Activated CD4-positive, alpha-beta T cell treated with anti-CD3 and anti-CD28 coated beads, Interleukin-2, amount 10 ng/mL, durations not matched to agents 24 days and 14 days (primary cell): Measurements from ENCODE around the gene AHDC1. TPM values are rescaled to one million over a fixed set of nuclear protein-coding genes. Genes with fewer than 3 reads are reported as not detected.
A peak's percentile ranks its signal among the peaks of the same experiment; 100 is the strongest.

Experiments
- DNase-seq: peaks from one replicate; pipeline ENCODE4 v3.0.0; 2022
- H3K27ac Mint-ChIP-seq: one replicate; pipeline ENCODE4 v1.8.0; 2022; ENCODE audit warnings: mild to moderate bottlenecking, mixed read lengths
- H3K27me3 Mint-ChIP-seq: one replicate; pipeline ENCODE4 v1.8.0; 2022; ENCODE audit warnings: mixed read lengths
- H3K36me3 Mint-ChIP-seq: one replicate; pipeline ENCODE4 v1.8.0; 2022; ENCODE audit warnings: low read depth, mild to moderate bottlenecking, mixed read lengths
- H3K4me1 Mint-ChIP-seq: one replicate; pipeline ENCODE4 v1.8.0; 2021; ENCODE audit warnings: mixed read lengths
- H3K4me3 Mint-ChIP-seq: one replicate; pipeline ENCODE4 v1.8.0; 2022; ENCODE audit warnings: mild to moderate bottlenecking, moderate library complexity, mixed read lengths
- H3K9me3 Mint-ChIP-seq: one replicate; pipeline ENCODE4 v1.8.0; 2021; ENCODE audit warnings: mixed read lengths
- intact Hi-C: fragments of 100-400 bp; cut with micrococcal nuclease; formaldehyde crosslinking; loops from one replicate; pipeline ENCODE4 v1.15.1; 2023
- total RNA-seq: library from RNA; stranded (reverse); gene quantifications from 2 replicates; pipeline ENCODE4 v1.2.3, GENCODE V29; 2022

Gene AHDC1
- total RNA-seq, 1 donor from 2014 or later: 33.9 TPM

- Mint-ChIP-seq H3K9me3 (no peaks in the 10 kb centered on the region), H3K4me3 (no peak overlapping the region), H3K27ac (no peak overlapping the region), H3K27me3 (peaks cover 13% of the 10 kb centered on the region), H3K36me3 (peaks cover 15% of the 10 kb centered on the region), H3K4me1 (peaks cover 12% of the 10 kb centered on the region)
- no peak for DNase-seq
- intact Hi-C loops: no loop called here
Observed at GRCh38 chr1:27577504-27578188, 26.3 kb downstream of the AHDC1 start.

- no peaks in the 10 kb centered on the region for H3K9me3 Mint-ChIP-seq
- intact Hi-C loops: no loop called here
- peaks cover 9% of the 10 kb centered on the region for H3K4me1 Mint-ChIP-seq
- peaks cover 12% of the 10 kb centered on the region for H3K36me3 Mint-ChIP-seq
- H3K4me3 Mint-ChIP-seq: no peak overlapping the region
- H3K27ac Mint-ChIP-seq: no peak overlapping the region
- H3K27me3 Mint-ChIP-seq: peaks cover 13% of the 10 kb centered on the region
- DNase-seq: no peak
Observed at GRCh38 chr1:27576806-27577227, 27.1 kb downstream of the AHDC1 start.

DNA sequence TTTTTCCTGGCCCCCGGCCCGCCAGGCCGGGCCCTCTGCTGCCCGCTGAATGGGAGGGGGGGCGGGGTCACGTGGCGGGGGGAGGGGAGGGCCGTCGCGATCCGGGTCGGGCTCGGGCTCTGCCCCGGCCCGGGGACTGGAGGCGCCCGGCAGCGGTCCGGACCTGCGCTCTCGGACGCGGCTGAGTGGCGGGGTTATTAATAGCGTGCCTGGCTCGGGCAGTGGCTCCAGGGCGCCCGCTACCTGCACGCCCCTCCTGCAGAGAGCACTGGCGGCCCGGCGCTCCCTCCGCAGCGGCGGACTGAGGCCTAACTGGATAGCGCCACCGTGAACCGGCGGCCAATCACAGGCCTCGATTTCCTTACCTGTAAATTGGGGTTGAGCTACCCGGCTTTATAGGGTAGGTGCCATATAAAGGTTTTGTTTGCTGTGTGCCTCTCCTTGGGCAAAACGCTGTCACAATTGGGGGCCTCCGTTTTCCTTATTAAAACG is 28.1 kb downstream of the AHDC1 start:
- Mint-ChIP-seq H3K4me1 (peaks cover 10% of the 10 kb centered on the region), H3K4me3 (no peak overlapping the region), H3K27ac (no peak overlapping the region), H3K36me3 (peaks cover 7% of the 10 kb centered on the region), H3K27me3 (peaks cover 13% of the 10 kb centered on the region), H3K9me3 (no peaks in the 10 kb centered on the region)
- intact Hi-C loops: no loop called here
- DNase-seq: no peak

DNA sequence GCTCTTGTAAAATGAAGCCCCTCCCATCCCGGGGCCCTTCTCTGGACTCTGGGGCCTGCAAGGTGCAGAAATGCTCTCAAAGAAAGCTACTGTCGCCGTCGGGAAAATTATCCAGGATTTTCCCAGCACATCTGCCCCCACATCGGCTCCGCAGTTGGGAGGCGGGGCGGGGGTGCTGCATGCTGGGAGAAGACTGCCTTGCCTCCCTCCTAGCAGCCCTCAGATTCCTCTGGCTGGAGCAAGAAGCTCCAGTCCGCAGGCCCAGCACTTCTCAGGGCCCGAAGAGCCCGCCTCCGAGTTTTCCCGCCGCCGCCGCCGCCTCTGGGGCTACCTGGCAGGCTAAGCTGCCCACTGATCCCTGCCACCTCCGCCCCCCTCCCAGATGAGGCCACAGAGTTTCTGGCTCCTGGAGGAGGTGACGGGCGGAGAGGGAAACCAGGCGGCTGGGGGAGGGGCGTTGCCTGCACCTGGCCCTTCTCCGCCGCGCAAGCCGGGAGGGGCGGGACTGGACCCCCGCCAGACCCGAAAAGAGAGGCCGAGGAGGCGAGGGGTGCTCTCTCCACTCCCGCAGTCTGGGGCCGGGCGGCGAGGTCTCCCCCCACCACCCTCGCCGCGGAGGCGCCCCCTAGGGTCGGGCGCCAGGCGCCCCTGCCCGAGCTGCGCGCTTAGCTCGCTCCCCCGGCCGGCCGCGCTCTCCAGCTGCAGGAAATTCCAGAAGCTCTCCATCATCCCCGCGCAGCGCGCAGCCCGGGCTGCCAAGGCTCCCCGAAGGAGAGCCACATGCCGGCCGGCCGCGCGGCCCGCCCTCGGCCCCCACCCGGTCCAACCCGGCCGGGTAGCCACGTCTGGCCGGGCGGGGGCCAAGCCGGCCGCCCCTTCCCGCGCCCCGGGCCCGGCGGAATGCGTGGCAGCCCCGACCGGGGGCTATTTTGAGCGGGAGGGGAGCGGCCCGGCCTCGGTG is 28.8 kb downstream of the AHDC1 start:
- H3K27ac Mint-ChIP-seq: no peak overlapping the region
- DNase-seq: no peak
- no peak overlapping the region for H3K4me3 Mint-ChIP-seq
- no peaks in the 10 kb centered on the region for H3K9me3 Mint-ChIP-seq
- peaks cover 13% of the 10 kb centered on the region for H3K27me3 Mint-ChIP-seq
- intact Hi-C loops: no loop called here
- H3K36me3 Mint-ChIP-seq: peaks cover 7% of the 10 kb centered on the region
- peaks cover 10% of the 10 kb centered on the region for H3K4me1 Mint-ChIP-seq

- no peak overlapping the region for H3K27ac Mint-ChIP-seq
- no peaks in the 10 kb centered on the region for H3K9me3 Mint-ChIP-seq
- DNase-seq: no peak
- intact Hi-C loops: no loop called here
- H3K4me1 Mint-ChIP-seq: peaks cover 15% of the 10 kb centered on the region
- H3K27me3 Mint-ChIP-seq: peaks cover 13% of the 10 kb centered on the region
- no peak overlapping the region for H3K4me3 Mint-ChIP-seq
- H3K36me3 Mint-ChIP-seq: peaks cover 7% of the 10 kb centered on the region
Observed at GRCh38 chr1:27574001-27574781, 29.8 kb downstream of the AHDC1 start.

- intact Hi-C loops: no loop called here
- peaks cover 7% of the 10 kb centered on the region for H3K36me3 Mint-ChIP-seq
- H3K27me3 Mint-ChIP-seq: peaks cover 13% of the 10 kb centered on the region
- no peaks in the 10 kb centered on the region for H3K9me3 Mint-ChIP-seq
- no peak for DNase-seq
- peaks cover 23% of the 10 kb centered on the region for H3K4me1 Mint-ChIP-seq
- H3K27ac Mint-ChIP-seq: no peak overlapping the region
- no peak overlapping the region for H3K4me3 Mint-ChIP-seq
Observed at GRCh38 chr1:27572679-27573426, 31.1 kb downstream of the AHDC1 start.

- DNase-seq: no peak
- intact Hi-C loops: no loop called here
- H3K4me3 Mint-ChIP-seq: no peak overlapping the region
- no peaks in the 10 kb centered on the region for H3K9me3 Mint-ChIP-seq
- peaks cover 23% of the 10 kb centered on the region for H3K4me1 Mint-ChIP-seq
- H3K27me3 Mint-ChIP-seq: peaks cover 12% of the 10 kb centered on the region
- H3K27ac Mint-ChIP-seq: no peak overlapping the region
- H3K36me3 Mint-ChIP-seq: peaks cover 7% of the 10 kb centered on the region
Observed at GRCh38 chr1:27572019-27572678, 31.8 kb downstream of the AHDC1 start.

- intact Hi-C loops: no loop called here
- no peaks in the 10 kb centered on the region for H3K9me3 Mint-ChIP-seq
- H3K4me3 Mint-ChIP-seq: no peak overlapping the region
- H3K36me3 Mint-ChIP-seq: peaks cover 7% of the 10 kb centered on the region
- H3K27ac Mint-ChIP-seq: no peak overlapping the region
- peaks cover 6% of the 10 kb centered on the region for H3K27me3 Mint-ChIP-seq
- peaks cover 23% of the 10 kb centered on the region for H3K4me1 Mint-ChIP-seq
- no peak for DNase-seq
Observed at GRCh38 chr1:27571439-27572018, 32.4 kb downstream of the AHDC1 start.

DNA sequence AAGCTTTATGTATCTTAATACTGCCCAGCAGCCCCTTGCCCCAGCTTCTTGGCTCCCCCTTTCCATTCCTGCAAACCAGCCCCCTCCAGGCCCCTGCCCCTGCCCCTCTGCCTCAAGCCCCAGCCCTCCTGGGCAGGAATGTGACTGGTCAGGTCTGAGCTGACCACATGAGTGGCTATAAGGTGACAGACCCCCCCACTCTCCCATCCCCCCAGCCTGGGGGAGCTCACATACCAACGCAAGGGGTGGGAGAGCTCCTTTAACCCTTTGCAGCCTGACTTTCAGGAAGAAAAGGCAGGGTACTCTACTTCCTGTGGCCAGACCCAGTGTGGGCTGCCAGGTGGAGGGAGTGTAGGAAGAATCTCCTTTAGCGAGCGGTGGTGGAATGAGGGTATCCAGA is 33.2 kb downstream of the AHDC1 start:
- Mint-ChIP-seq H3K36me3 (peaks cover 11% of the 10 kb centered on the region), H3K4me3 (no peak overlapping the region), H3K9me3 (no peaks in the 10 kb centered on the region), H3K27me3 (peaks cover 3% of the 10 kb centered on the region), H3K27ac (no peak overlapping the region), H3K4me1 (peaks cover 28% of the 10 kb centered on the region)
- intact Hi-C loops: no loop called here
- DNase-seq: no peak

GRCh38 chr1:27570356-27570755 is 33.6 kb downstream of the AHDC1 start:
- intact Hi-C loops: no loop called here
- no peak for DNase-seq
- Mint-ChIP-seq H3K36me3 (peaks cover 11% of the 10 kb centered on the region), H3K4me1 (peaks cover 28% of the 10 kb centered on the region), H3K27me3 (peaks cover 3% of the 10 kb centered on the region), H3K9me3 (no peaks in the 10 kb centered on the region), H3K4me3 (no peak overlapping the region), H3K27ac (no peak overlapping the region)

DNA sequence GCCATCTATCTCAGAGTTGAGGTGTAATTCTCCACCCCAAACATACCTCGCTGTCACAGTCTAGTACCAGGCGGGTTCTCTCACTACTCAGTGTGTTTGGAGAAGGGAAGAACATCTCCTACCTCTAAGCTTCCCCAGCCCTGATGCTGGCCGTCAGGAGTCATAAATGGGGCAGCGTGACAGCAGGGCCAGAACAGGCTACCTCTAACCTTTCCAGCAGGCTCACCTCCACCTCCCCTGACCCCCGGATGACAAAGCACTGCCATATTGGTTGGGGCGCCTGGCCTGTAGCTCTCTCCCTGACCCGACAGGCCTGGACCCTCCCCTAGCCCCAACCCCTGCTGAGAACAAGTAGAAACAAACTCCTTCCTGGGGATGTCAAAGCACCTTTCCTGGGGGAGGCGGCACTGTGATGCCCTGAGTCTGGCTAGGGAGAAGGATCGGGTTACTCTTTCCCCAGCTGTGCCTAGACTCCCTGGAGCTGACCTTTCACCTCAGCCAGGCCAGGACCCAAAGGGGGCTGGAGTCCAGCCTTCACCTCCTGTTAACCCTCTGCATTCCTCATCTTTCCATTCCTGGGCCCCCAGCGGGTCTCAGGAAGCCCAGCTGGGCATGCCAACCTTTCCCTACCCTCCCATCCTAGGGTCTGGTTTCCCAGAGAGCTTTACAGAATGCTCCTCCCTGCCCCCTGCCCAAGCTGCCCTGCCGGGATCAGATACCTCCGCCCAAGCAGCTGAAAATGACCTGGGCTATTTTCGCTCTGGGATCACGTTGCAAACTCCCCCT is 34.2 kb downstream of the AHDC1 start:
- peak overlapping the region; percentile 76 for H3K4me3 Mint-ChIP-seq
- peaks cover 3% of the 10 kb centered on the region for H3K27me3 Mint-ChIP-seq
- intact Hi-C loops: loop anchor here (2.0 kb wide), 2 partner anchors 35 to 47 kb away; partner anchors contain the start of gene AHDC1
- peaks cover 28% of the 10 kb centered on the region for H3K4me1 Mint-ChIP-seq
- H3K9me3 Mint-ChIP-seq: no peaks in the 10 kb centered on the region
- peak; percentile 64 for DNase-seq
- H3K36me3 Mint-ChIP-seq: peaks cover 11% of the 10 kb centered on the region
- H3K27ac Mint-ChIP-seq: peak overlapping the region; percentile 43

- Mint-ChIP-seq H3K27me3 (no peaks in the 10 kb centered on the region), H3K4me3 (peak overlapping the region; percentile 76), H3K4me1 (peaks cover 25% of the 10 kb centered on the region), H3K9me3 (no peaks in the 10 kb centered on the region), H3K27ac (peak overlapping the region; percentile 43), H3K36me3 (peaks cover 8% of the 10 kb centered on the region)
- no peak for DNase-seq
- intact Hi-C loops: loop anchor here (2.0 kb wide), 2 partner anchors 36 to 46 kb away; partner anchors contain the start of gene AHDC1
Observed at GRCh38 chr1:27569088-27569460, 34.9 kb downstream of the AHDC1 start.
